Astrocyte of the cerebellum (primary cell): Measurements from ENCODE around the gene PARP8.

Source experiments
- DNase-seq: peaks from one replicate; pipeline ENCODE4 v3.0.0-alpha.2; 2011; ENCODE audit warnings: low read depth
- H3K4me3 ChIP-seq: 2 replicates; pipeline ENCODE4 v1.5.1; 2011; ENCODE audit warnings: mild to moderate bottlenecking, low read depth, low read length, moderate library complexity
- CTCF ChIP-seq: IDR thresholded peaks from 2 replicates; pipeline ENCODE4 v1.5.1; 2012; ENCODE audit warnings: low read length, low read depth, moderate library complexity, mild to moderate bottlenecking; ENCODE audit errors: missing control alignments
- in situ Hi-C: cut with HindIII; loops from 2 replicates; pipeline ENCODE4 v1.10.0; 2017; ENCODE audit warnings: low sequenced_read_pairs

The PARP8 gene

GRCh38 chr5:50724262-50724661 is 57.8 kb downstream of the PARP8 start:
- H3K4me3 ChIP-seq, result no peak overlapping the region
- in situ Hi-C loops, result no loop called here
- TF ChIP-seq CTCF, result no peak
- no peak for DNase-seq

GRCh38 chr5:50725800-50726474 is 59.5 kb downstream of the PARP8 start:
- in situ Hi-C loops, result no loop called here
- TF ChIP-seq CTCF, result no peak
- DNase-seq, result no peak
- H3K4me3 ChIP-seq, result no peak overlapping the region

GRCh38 chr5:50726475-50727148 is 60.2 kb downstream of the PARP8 start:
- in situ Hi-C loops, result no loop called here
- DNase-seq, result no peak
- no peak overlapping the region for H3K4me3 ChIP-seq
- TF ChIP-seq CTCF, result no peak

GRCh38 chr5:50727149-50727496 is 60.7 kb downstream of the PARP8 start:
- no peak for TF ChIP-seq CTCF
- DNase-seq, result no peak
- H3K4me3 ChIP-seq, result no peak overlapping the region
- in situ Hi-C loops, result no loop called here

GRCh38 chr5:50727845-50728244 is 61.4 kb downstream of the PARP8 start:
- TF ChIP-seq CTCF, result no peak
- in situ Hi-C loops, result no loop called here
- DNase-seq, result no peak
- H3K4me3 ChIP-seq, result no peak overlapping the region

GRCh38 chr5:50730336-50730735 is 63.9 kb downstream of the PARP8 start:
- no peak for TF ChIP-seq CTCF
- in situ Hi-C loops, result no loop called here
- DNase-seq, result no peak
- H3K4me3 ChIP-seq, result no peak overlapping the region
